Measurements from ENCODE around the gene NPHP3. TPM values are rescaled to one million over a fixed set of nuclear protein-coding genes. Genes with fewer than 3 reads are reported as not detected.

Gene NPHP3
- total and polyA plus RNA-seq, 2 of the 4 experiments (the other 2 are of a cell fraction) = 19.9 to 21.3 TPM

GRCh38 chr3:132637590-132637989, 84.6 kb downstream of the NPHP3 start:
- Histone ChIP-seq H2AK9ac (replicated peaks; ENCODE audit: low read depth, low read length, poor library complexity) (no peak overlapping the region), H4K5ac (ENCODE audit: low read depth, low read length) (peak overlapping the region; percentile 100), H2BK5ac (ENCODE audit: low read depth, low read length, poor library complexity, severe bottlenecking) (peak overlapping the region; percentile 95), H3K27me3 (ENCODE audit: control insufficient read depth, insufficient read depth, low read length) (no peaks in the 10 kb centered on the region), H2BK120ac (ENCODE audit: low read depth, low read length) (peak overlapping the region; percentile 98; the same call in 1 of the 2 replicates), H3K56ac (ENCODE audit: extremely low read depth, insufficient read depth, low read length) (peak overlapping the region; percentile 91), H3K79me1 (ENCODE audit: low read depth in 1 of 2, low read length in 2 of 2) (peaks cover 0 to 10% of the 10 kb centered on the region in 2 experiments; a peak in 1 of 4 replicates), H3K9me1 (ENCODE audit: insufficient read depth, low read length) (no peaks in the 10 kb centered on the region; the same call in 1 of the 2 replicates), H3K36me3 (ENCODE audit: control insufficient read depth, insufficient read depth, low read length) (peaks cover 3% of the 10 kb centered on the region; the same call in 1 of the 2 replicates), H3K18ac (ENCODE audit: low read depth, low read length) (peak overlapping the region; percentile 99), H2AK5ac (ENCODE audit: low read depth, low read length) (no peak overlapping the region), H3K4ac (ENCODE audit: low read depth, low read length) (peak overlapping the region; percentile 81; the same call in 1 of the 2 replicates), H2AFZ (replicated peaks; ENCODE audit: low read length, poor library complexity) (no peak overlapping the region), H3K4me3 (ENCODE audit: insufficient read depth, low read depth, low read length) (no peak overlapping the region), H3K27ac (ENCODE audit: insufficient read depth, low read length) (peak overlapping the region; percentile 83; the same call in 1 of the 2 replicates), H3K23ac (ENCODE audit: low read depth, low read length) (no peak overlapping the region; the same call in 1 of the 2 replicates), H2BK15ac (ENCODE audit: low read depth, low read length) (no peak overlapping the region), H3K4me1 (ENCODE audit: control insufficient read depth, insufficient read depth, low read length) (peaks cover 9% of the 10 kb centered on the region), H3K9ac (ENCODE audit: low read depth, low read length) (0 out of 2 replicates have a peak overlapping the region, but pooled peaks have one; percentile 34), H2BK20ac (ENCODE audit: low read depth, low read length) (peak overlapping the region; percentile 97), H3K4me2 (ENCODE audit: low read depth, low read length) (peak overlapping the region; percentile 76; the same call in 1 of the 2 replicates), H3K9me3 (ENCODE audit: control insufficient read depth, insufficient read depth, low read length) (no peaks in the 10 kb centered on the region), H4K91ac (ENCODE audit: insufficient read depth, low read depth, low read length) (peak overlapping the region; percentile 85; the same call in 1 of the 2 replicates), H4K8ac (ENCODE audit: low read depth in 2 of 2, low read length in 2 of 2) (peak overlapping the region; percentile 66 to 92; a peak in 2 of 4 replicates), H4K20me1 (ENCODE audit: insufficient read depth, low read length) (no peaks in the 10 kb centered on the region), H3K14ac (replicated peaks; ENCODE audit: low read depth, low read length) (peak overlapping the region; percentile 88; the same call in 1 of the 2 replicates)
- in situ Hi-C loops (cut with MboI; ENCODE audit: low sequenced_read_pairs) = loop anchor here (25.0 kb wide), 1 partner anchor 375 kb away; no protein-coding TSS in a partner anchor
- dilution Hi-C loops (cut with HindIII; ENCODE audit: low sequenced_read_pairs, unreplicated experiment) = loop anchor here (25.0 kb wide), 1 partner anchor 100 kb away; no protein-coding TSS in a partner anchor
- intact Hi-C loops (cut with micrococcal nuclease) = loop anchor here (2.0 kb wide), 1 partner anchor 33 kb away; no protein-coding TSS in a partner anchor
- ATAC-seq (ENCODE audit: low read depth) = peak; percentile 82
- no peak for TF ChIP-seq BHLHE40 (IDR thresholded peaks at IDR 0.05; ENCODE audit: low read depth, low read length)
- no peak for TF ChIP-seq MXI1 (IDR thresholded peaks at IDR 0.05; ENCODE audit: borderline replicate concordance, low read depth, low read length)
- TF ChIP-seq NFE2L2 (IDR thresholded peaks at IDR 0.05; ENCODE audit: low read depth, low read length) = no peak
- TF ChIP-seq POLR2A (IDR thresholded peaks at IDR 0.05; ENCODE audit: low read depth, low read length) = no peak
- TF ChIP-seq MAZ (IDR thresholded peaks at IDR 0.05; ENCODE audit: borderline replicate concordance, low read depth, low read length) = no peak
- no peak for TF ChIP-seq RAD21 (IDR thresholded peaks at IDR 0.05; ENCODE audit: low read length)
- no peak for TF ChIP-seq SMC3 (IDR thresholded peaks at IDR 0.05; ENCODE audit: low read depth, low read length)
- TF ChIP-seq CHD1 (IDR thresholded peaks at IDR 0.05; ENCODE audit: low read depth, low read length) = no peak
- no peak for TF ChIP-seq RFX5 (IDR thresholded peaks at IDR 0.05; ENCODE audit: low read depth, low read length)
- TF ChIP-seq USF2 (IDR thresholded peaks at IDR 0.05; ENCODE audit: low read depth, low read length) = no peak
- TF ChIP-seq MAFK (IDR thresholded peaks at IDR 0.05; ENCODE audit: low read depth, low read length) = no peak
- TF ChIP-seq FOS (IDR thresholded peaks at IDR 0.05; ENCODE audit: low read depth, low read length) = no peak
- ChIA-PET CTCF (no interaction called here), POLR2A (ENCODE audit: unreplicated experiment) (no interaction called here)
- WGBS, 2 experiments (ENCODE audit: extremely low coverage in 2 of 2, insufficient read length in 1 of 2) = no CpG with 5 or more reads among the region's 1 CpG
- BruUV-seq (replicated peaks) = no TSS peak
- DNase-seq = peak; percentile 49
